Calu3 (cell line): ENCODE data around the gene ATXN3. TPM values are rescaled to one million over a fixed set of nuclear protein-coding genes. Genes with fewer than 3 reads are reported as not detected.
A peak's percentile ranks its signal among the peaks of the same experiment; 100 is the strongest.

ENCODE experiments used
- BruUV-seq: library from RNA; stranded (reverse); fragments of 400-500 nt; replicated peaks from 2 replicates; lab custom pipeline; 2021; lab: Mats Ljungman, UMichigan
- CTCF ChIA-PET: fragments of 300-600 bp; sonication (Branson Sonifier 250); formaldehyde crosslinking; loops from one replicate; lab custom pipeline; 2022; ENCODE audit warnings: antibody characterized with exemption; lab: Charles Lee
- DNase-seq: peaks from one replicate; pipeline ENCODE4 v3.0.0; 2022
- H3K27ac Mint-ChIP-seq: one replicate; pipeline ENCODE4 v1.8.0; 2022; ENCODE audit warnings: mixed read lengths; ENCODE audit not compliant: unreplicated experiment
- H3K27me3 Mint-ChIP-seq: one replicate; pipeline ENCODE4 v1.8.0; 2022; ENCODE audit warnings: mixed read lengths; ENCODE audit not compliant: unreplicated experiment
- H3K36me3 Mint-ChIP-seq: one replicate; pipeline ENCODE4 v1.8.0; 2022; ENCODE audit warnings: mild to moderate bottlenecking, moderate library complexity, mixed read lengths; ENCODE audit not compliant: insufficient read depth, unreplicated experiment
- H3K4me1 Mint-ChIP-seq: one replicate; pipeline ENCODE4 v1.8.0; 2022; ENCODE audit warnings: mild to moderate bottlenecking, low read depth, mixed read lengths; ENCODE audit not compliant: unreplicated experiment
- H3K4me3 Mint-ChIP-seq: one replicate; pipeline ENCODE4 v1.8.0; 2022; ENCODE audit warnings: mild to moderate bottlenecking, low read depth, moderate library complexity, mixed read lengths; ENCODE audit not compliant: unreplicated experiment
- H3K9me3 Mint-ChIP-seq: one replicate; pipeline ENCODE4 v1.8.0; 2022; ENCODE audit warnings: low read depth, mixed read lengths; ENCODE audit not compliant: unreplicated experiment
- intact Hi-C: fragments of 100-400 bp; cut with micrococcal nuclease; formaldehyde crosslinking; loops from one replicate; pipeline ENCODE4 v1.10.0; 2022; ENCODE audit not compliant: unreplicated experiment
- total RNA-seq: library from RNA; stranded (reverse); gene quantifications from 2 replicates; pipeline ENCODE4 v1.2.3, GENCODE V29; 2022
- TF ChIP-seq, protein P1 (sequence below): fragments of 200-600 bp; IDR thresholded peaks from one replicate; pipeline ENCODE4 v1.8.0; 2022; ENCODE audit warnings: antibody characterized with exemption; ENCODE audit not compliant: unreplicated experiment

ATXN3 gene
- total RNA-seq, 1 experiment from 2014 or later = 21.8 TPM

GRCh38 chr14:92037989-92038388 is 68.4 kb downstream of the ATXN3 start:
- Mint-ChIP-seq H3K27ac (peak overlapping the region; percentile 93), H3K4me1 (peaks cover 24% of the 10 kb centered on the region), H3K9me3 (peaks cover 3% of the 10 kb centered on the region), H3K27me3 (no peaks in the 10 kb centered on the region), H3K36me3 (peaks cover 35% of the 10 kb centered on the region), H3K4me3 (peak overlapping the region; percentile 92)
- intact Hi-C loops = no loop called here
- DNase-seq = no peak
- BruUV-seq = no TSS peak
- CTCF ChIA-PET = no interaction called here
- TF ChIP-seq, protein P1, sequence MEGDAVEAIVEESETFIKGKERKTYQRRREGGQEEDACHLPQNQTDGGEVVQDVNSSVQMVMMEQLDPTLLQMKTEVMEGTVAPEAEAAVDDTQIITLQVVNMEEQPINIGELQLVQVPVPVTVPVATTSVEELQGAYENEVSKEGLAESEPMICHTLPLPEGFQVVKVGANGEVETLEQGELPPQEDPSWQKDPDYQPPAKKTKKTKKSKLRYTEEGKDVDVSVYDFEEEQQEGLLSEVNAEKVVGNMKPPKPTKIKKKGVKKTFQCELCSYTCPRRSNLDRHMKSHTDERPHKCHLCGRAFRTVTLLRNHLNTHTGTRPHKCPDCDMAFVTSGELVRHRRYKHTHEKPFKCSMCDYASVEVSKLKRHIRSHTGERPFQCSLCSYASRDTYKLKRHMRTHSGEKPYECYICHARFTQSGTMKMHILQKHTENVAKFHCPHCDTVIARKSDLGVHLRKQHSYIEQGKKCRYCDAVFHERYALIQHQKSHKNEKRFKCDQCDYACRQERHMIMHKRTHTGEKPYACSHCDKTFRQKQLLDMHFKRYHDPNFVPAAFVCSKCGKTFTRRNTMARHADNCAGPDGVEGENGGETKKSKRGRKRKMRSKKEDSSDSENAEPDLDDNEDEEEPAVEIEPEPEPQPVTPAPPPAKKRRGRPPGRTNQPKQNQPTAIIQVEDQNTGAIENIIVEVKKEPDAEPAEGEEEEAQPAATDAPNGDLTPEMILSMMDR = no peak

DNA sequence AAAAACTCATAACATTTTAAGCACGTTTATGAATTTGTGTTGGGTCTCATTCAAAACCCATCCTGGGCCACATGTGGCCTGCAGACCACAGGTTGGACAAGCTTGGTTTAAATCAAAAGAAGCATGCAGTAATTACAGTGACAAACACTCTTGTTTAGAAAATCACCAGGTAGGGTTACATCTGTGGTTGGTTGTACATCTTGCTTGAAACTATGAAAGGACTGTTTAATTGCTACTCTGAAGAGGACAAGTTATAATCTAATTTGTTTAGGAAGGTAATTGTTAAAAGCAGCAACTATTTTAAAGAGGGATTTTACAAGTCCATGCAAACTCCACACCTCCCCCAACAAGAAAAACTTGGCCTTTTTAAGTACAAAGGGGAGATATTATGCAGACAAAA is 70.5 kb downstream of the ATXN3 start:
- peaks cover 47% of the 10 kb centered on the region for H3K36me3 Mint-ChIP-seq
- CTCF ChIA-PET = no interaction called here
- intact Hi-C loops = no loop called here
- H3K4me1 Mint-ChIP-seq = peaks cover 24% of the 10 kb centered on the region
- no peak overlapping the region for H3K27ac Mint-ChIP-seq
- BruUV-seq = no TSS peak
- H3K27me3 Mint-ChIP-seq = no peaks in the 10 kb centered on the region
- H3K9me3 Mint-ChIP-seq = peaks cover 3% of the 10 kb centered on the region
- DNase-seq = no peak
- no peak overlapping the region for H3K4me3 Mint-ChIP-seq
- TF ChIP-seq, protein P1 = no peak

- CTCF ChIA-PET = interaction anchor here (0.6 to 0.7 kb wide), 2 partner anchors 106 to 120 kb away, joined by 3 read pairs; no protein-coding TSS in a partner anchor
- Mint-ChIP-seq H3K9me3 (peaks cover 3% of the 10 kb centered on the region), H3K4me1 (peaks cover 24% of the 10 kb centered on the region), H3K4me3 (no peak overlapping the region), H3K36me3 (peaks cover 31% of the 10 kb centered on the region), H3K27ac (no peak overlapping the region), H3K27me3 (no peaks in the 10 kb centered on the region)
- intact Hi-C loops = no loop called here
- TF ChIP-seq, protein P1 = no peak
- BruUV-seq = no TSS peak
- no peak for DNase-seq
Observed at GRCh38 chr14:92033906-92034687, 72.3 kb downstream of the ATXN3 start.

DNA sequence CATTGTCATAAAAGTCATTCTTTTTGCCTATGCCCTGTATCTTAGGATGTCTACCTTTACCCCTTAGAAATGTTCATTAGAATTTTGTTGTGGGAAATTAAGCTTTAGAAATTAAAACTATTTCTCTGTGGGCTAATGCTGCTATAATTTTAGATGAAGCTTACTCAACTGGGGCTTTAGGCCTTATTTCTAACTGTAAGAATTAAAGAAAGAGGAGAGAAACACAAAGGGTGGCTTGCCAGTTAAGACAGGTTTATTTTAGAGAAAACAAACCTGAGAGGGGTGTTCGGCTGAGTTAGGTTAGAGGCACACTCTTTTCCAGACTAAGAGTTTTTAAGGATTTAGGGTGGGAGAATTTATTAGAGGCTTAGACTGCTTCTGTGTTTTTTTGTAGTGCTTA is 72.9 kb downstream of the ATXN3 start:
- no peak for DNase-seq
- peaks cover 20% of the 10 kb centered on the region for H3K4me1 Mint-ChIP-seq
- H3K36me3 Mint-ChIP-seq = peaks cover 27% of the 10 kb centered on the region
- CTCF ChIA-PET = no interaction called here
- H3K27me3 Mint-ChIP-seq = no peaks in the 10 kb centered on the region
- TF ChIP-seq, protein P1 = no peak
- H3K9me3 Mint-ChIP-seq = peaks cover 3% of the 10 kb centered on the region
- no peak overlapping the region for H3K4me3 Mint-ChIP-seq
- H3K27ac Mint-ChIP-seq = no peak overlapping the region
- BruUV-seq = no TSS peak
- intact Hi-C loops = no loop called here
